Effector memory CD4-positive, alpha-beta T cell (primary cell): Measurements from ENCODE around the gene MRPL36.
"Not testable (repeated sequence)": the region's sequence is repeated elsewhere in the genome, so short reads cannot be mapped to it uniquely, and the experiment has no call there.

Experiments
- DNase-seq, 3 donors: peaks; one replicate each; pipeline ENCODE4 v3.0.0-alpha.2; 2020
- H3K27ac ChIP-seq: 2 replicates; pipeline ENCODE4 v1.7.0; 2013; ENCODE audit warnings: mild to moderate bottlenecking, low read length, moderate library complexity; ENCODE audit not compliant: insufficient read depth, poor library complexity, severe bottlenecking
- H3K27me3 ChIP-seq: replicated peaks from 2 replicates; pipeline ENCODE4 v1.7.0; 2013; ENCODE audit warnings: mild to moderate bottlenecking, low read length; ENCODE audit not compliant: insufficient read depth, control insufficient read depth, poor library complexity, severe bottlenecking
- H3K36me3 ChIP-seq: 2 replicates; pipeline ENCODE4 v1.7.0; 2013; ENCODE audit warnings: mild to moderate bottlenecking, low read length, moderate library complexity; ENCODE audit not compliant: control insufficient read depth, insufficient read depth
- H3K4me1 ChIP-seq: 2 replicates; pipeline ENCODE4 v1.7.0; 2013; ENCODE audit warnings: low read length, mild to moderate bottlenecking; ENCODE audit not compliant: control insufficient read depth, insufficient read depth, poor library complexity, severe bottlenecking
- H3K4me3 ChIP-seq: 2 replicates; pipeline ENCODE4 v1.7.0; 2013; ENCODE audit warnings: low read length, low read depth, mild to moderate bottlenecking; ENCODE audit not compliant: insufficient read depth, poor library complexity, severe bottlenecking
- H3K9me3 ChIP-seq: 2 replicates; pipeline ENCODE4 v1.7.0; 2013; ENCODE audit warnings: mild to moderate bottlenecking, low read length, moderate library complexity; ENCODE audit not compliant: control insufficient read depth
- total RNA-seq, 3 donors: gene quantifications; one replicate each; lab custom pipeline; 2026; lab: John Stamatoyannopoulos, UW

The MRPL36 gene
- 3.4 to 5.4 (median 3.5) reads per million in 3 donors for total RNA-seq

GRCh38 chr5:1799602-1800471 is at the start of gene MRPL36:
TSS of gene MRPL36 (minus strand) at chr5:1799837. CDS start at chr5:1798935, 902 bp downstream.
- peaks cover 13% of the 10 kb centered on the region for H3K4me1 ChIP-seq
- DNase-seq: peak; percentile 82 to 89 (median 84)
- H3K36me3 ChIP-seq: peaks cover 30% of the 10 kb centered on the region
- peak within 1 kb of the TSS; percentile 60 for H3K4me3 ChIP-seq
- H3K9me3 ChIP-seq: no peaks in the 10 kb centered on the region
- peak within 1 kb of the TSS; percentile 82 for H3K27ac ChIP-seq
- H3K27me3 ChIP-seq: no peaks in the 10 kb centered on the region

GRCh38 chr5:1847611-1848010 is 48.0 kb upstream of the MRPL36 start:
- Histone ChIP-seq H3K27ac (no peak overlapping the region), H3K36me3 (no peaks in the 10 kb centered on the region), H3K4me3 (no peak overlapping the region), H3K4me1 (no peaks in the 10 kb centered on the region), H3K27me3 (peaks cover 3% of the 10 kb centered on the region), H3K9me3 (no peaks in the 10 kb centered on the region)
- DNase-seq: no peak

- Histone ChIP-seq H3K9me3 (no peaks in the 10 kb centered on the region), H3K27me3 (no peaks in the 10 kb centered on the region), H3K27ac (no peak overlapping the region), H3K36me3 (no peaks in the 10 kb centered on the region), H3K4me3 (no peak overlapping the region), H3K4me1 (no peaks in the 10 kb centered on the region)
- DNase-seq: no peak
Observed at GRCh38 chr5:1847056-1847455, 47.4 kb upstream of the MRPL36 start.

- Histone ChIP-seq H3K4me1 (no peaks in the 10 kb centered on the region), H3K4me3 (no peak overlapping the region), H3K36me3 (no peaks in the 10 kb centered on the region), H3K27me3 (no peaks in the 10 kb centered on the region), H3K9me3 (no peaks in the 10 kb centered on the region), H3K27ac (no peak overlapping the region)
- DNase-seq: no peak
Observed at GRCh38 chr5:1846583-1846982, 46.9 kb upstream of the MRPL36 start.

GRCh38 chr5:1845696-1846095 is 46.1 kb upstream of the MRPL36 start:
- Histone ChIP-seq H3K36me3 (no peaks in the 10 kb centered on the region), H3K4me1 (no peaks in the 10 kb centered on the region), H3K27me3 (no peaks in the 10 kb centered on the region), H3K27ac (no peak overlapping the region), H3K9me3 (no peaks in the 10 kb centered on the region), H3K4me3 (no peak overlapping the region)
- DNase-seq: no peak

- H3K36me3 ChIP-seq: no peaks in the 10 kb centered on the region
- no peaks in the 10 kb centered on the region for H3K27me3 ChIP-seq
- no peak overlapping the region for H3K27ac ChIP-seq
- no peak for DNase-seq
- H3K9me3 ChIP-seq: no peaks in the 10 kb centered on the region
- H3K4me3 ChIP-seq: no peak overlapping the region
- H3K4me1 ChIP-seq: no peaks in the 10 kb centered on the region
Observed at GRCh38 chr5:1844708-1845436, 45.2 kb upstream of the MRPL36 start.

- H3K27ac ChIP-seq, H3K27me3 ChIP-seq, H3K4me3 ChIP-seq, H3K36me3 ChIP-seq, H3K9me3 ChIP-seq, DNase-seq, H3K4me1 ChIP-seq: not testable (repeated sequence)
Observed at GRCh38 chr5:1843761-1844160, 44.1 kb upstream of the MRPL36 start.

- H3K27me3 ChIP-seq: no peaks in the 10 kb centered on the region
- no peaks in the 10 kb centered on the region for H3K9me3 ChIP-seq
- H3K36me3 ChIP-seq: no peaks in the 10 kb centered on the region
- H3K4me1 ChIP-seq: no peaks in the 10 kb centered on the region
- no peak overlapping the region for H3K27ac ChIP-seq
- DNase-seq: no peak
- no peak overlapping the region for H3K4me3 ChIP-seq
Observed at GRCh38 chr5:1842004-1842819, 42.6 kb upstream of the MRPL36 start.

GRCh38 chr5:1840741-1841521 is 41.3 kb upstream of the MRPL36 start:
- Histone ChIP-seq H3K4me3 (no peak overlapping the region), H3K4me1 (no peaks in the 10 kb centered on the region), H3K27me3 (no peaks in the 10 kb centered on the region), H3K27ac (no peak overlapping the region), H3K36me3 (no peaks in the 10 kb centered on the region), H3K9me3 (no peaks in the 10 kb centered on the region)
- no peak for DNase-seq
